ENCODE results near the gene ZNF385C. TPM values are rescaled to one million over a fixed set of nuclear protein-coding genes. Genes with fewer than 3 reads are reported as not detected.

The ZNF385C gene
- total and polyA plus RNA-seq, 2 of the 13 experiments (the other 11 are each of a cell fraction or from before 2014, with no cell fraction given), result 2.3 to 6.1 TPM

DNA sequence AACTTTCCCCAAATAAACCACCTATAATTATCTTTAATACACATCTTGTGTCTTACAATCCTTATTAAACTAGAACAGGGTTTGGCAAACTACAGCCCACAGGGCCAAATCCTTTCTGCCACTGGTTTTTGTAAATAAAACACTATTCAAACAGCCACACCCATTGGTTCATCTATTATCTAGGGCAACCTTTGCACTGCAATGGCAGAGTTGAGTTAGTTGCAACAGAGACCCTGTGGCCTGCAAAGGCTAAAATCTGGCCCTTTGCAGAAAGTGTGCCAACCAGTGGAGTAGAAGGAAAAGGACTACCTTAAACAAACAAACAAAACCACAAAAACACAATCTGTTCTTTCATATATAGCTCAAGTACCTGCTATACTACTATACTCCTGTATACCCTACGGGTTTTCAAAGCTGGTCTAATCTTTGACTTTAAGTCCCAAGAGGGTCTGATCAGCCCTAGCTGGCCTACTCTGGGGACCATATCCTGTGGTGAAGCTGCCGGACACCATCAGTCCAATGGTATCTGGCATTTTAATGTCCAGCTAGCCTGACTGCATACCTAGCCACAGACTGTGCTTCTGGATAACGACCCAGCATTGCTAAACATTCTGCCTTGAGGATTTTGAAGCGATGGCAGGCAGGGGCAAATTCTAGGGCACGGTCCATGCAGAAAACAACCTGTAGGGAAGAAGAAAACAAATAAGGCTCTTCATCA is 108.4 kb downstream of the ZNF385C start (continued):
- TF ChIP-seq, protein P1, sequence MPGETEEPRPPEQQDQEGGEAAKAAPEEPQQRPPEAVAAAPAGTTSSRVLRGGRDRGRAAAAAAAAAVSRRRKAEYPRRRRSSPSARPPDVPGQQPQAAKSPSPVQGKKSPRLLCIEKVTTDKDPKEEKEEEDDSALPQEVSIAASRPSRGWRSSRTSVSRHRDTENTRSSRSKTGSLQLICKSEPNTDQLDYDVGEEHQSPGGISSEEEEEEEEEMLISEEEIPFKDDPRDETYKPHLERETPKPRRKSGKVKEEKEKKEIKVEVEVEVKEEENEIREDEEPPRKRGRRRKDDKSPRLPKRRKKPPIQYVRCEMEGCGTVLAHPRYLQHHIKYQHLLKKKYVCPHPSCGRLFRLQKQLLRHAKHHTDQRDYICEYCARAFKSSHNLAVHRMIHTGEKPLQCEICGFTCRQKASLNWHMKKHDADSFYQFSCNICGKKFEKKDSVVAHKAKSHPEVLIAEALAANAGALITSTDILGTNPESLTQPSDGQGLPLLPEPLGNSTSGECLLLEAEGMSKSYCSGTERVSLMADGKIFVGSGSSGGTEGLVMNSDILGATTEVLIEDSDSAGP (CRISPR knock-in tag; IDR thresholded peaks at IDR 0.05; ENCODE audit: borderline replicate concordance), result no peak; the same call in 1 of the 2 replicates
- no peak for TF ChIP-seq ZNF101 (CRISPR knock-in tag; IDR thresholded peaks at IDR 0.05; ENCODE audit: borderline replicate concordance, low read depth)
- no peak for TF ChIP-seq SETDB1 (CRISPR knock-in tag; IDR thresholded peaks at IDR 0.05; ENCODE audit: borderline replicate concordance)
- peak; percentile 94 for TF ChIP-seq GATAD2A (CRISPR knock-in tag; IDR thresholded peaks at IDR 0.05)
- no peak for TF ChIP-seq MYC (CRISPR knock-in tag; IDR thresholded peaks at IDR 0.05; ENCODE audit: borderline replicate concordance)
- peak; percentile 78; the same call in 1 of the 2 replicates for TF ChIP-seq MIXL1 (CRISPR knock-in tag; IDR thresholded peaks at IDR 0.05)
- no peak for TF ChIP-seq SRSF9 (IDR thresholded peaks at IDR 0.05; ENCODE audit: borderline replicate concordance, insufficient read depth, low read depth, low read length, poor library complexity, severe bottlenecking)
- TF ChIP-seq ZNF121 (CRISPR knock-in tag; IDR thresholded peaks at IDR 0.05), result no peak
- no peak for TF ChIP-seq ZNF512 (CRISPR knock-in tag; IDR thresholded peaks at IDR 0.05)
- no peak for TF ChIP-seq STAT5B (CRISPR knock-in tag; IDR thresholded peaks at IDR 0.05)
- TF ChIP-seq ZNF841 (CRISPR knock-in tag; IDR thresholded peaks at IDR 0.05; ENCODE audit: borderline replicate concordance), result no peak
- TF ChIP-seq DRAP1 (CRISPR knock-in tag; IDR thresholded peaks at IDR 0.05), result no peak
- TF ChIP-seq HIVEP1 (CRISPR knock-in tag; IDR thresholded peaks at IDR 0.05), result no peak
- TF ChIP-seq SOX5 (CRISPR knock-in tag; IDR thresholded peaks at IDR 0.05; ENCODE audit: borderline replicate concordance), result peak; percentile 93
- TF ChIP-seq, protein P2, sequence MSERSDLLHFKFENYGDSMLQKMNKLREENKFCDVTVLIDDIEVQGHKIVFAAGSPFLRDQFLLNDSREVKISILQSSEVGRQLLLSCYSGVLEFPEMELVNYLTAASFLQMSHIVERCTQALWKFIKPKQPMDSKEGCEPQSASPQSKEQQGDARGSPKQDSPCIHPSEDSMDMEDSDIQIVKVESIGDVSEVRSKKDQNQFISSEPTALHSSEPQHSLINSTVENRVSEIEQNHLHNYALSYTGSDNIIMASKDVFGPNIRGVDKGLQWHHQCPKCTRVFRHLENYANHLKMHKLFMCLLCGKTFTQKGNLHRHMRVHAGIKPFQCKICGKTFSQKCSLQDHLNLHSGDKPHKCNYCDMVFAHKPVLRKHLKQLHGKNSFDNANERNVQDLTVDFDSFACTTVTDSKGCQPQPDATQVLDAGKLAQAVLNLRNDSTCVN (CRISPR knock-in tag; IDR thresholded peaks at IDR 0.05; ENCODE audit: borderline replicate concordance), result no peak
- no peak for TF ChIP-seq SNRNP70 (IDR thresholded peaks at IDR 0.05; ENCODE audit: low read depth, low read length)
- no peak for TF ChIP-seq SMAD1 (CRISPR knock-in tag; IDR thresholded peaks at IDR 0.05; ENCODE audit: borderline replicate concordance, low read depth)
- no peak for TF ChIP-seq ZBTB49 (CRISPR knock-in tag; IDR thresholded peaks at IDR 0.05; ENCODE audit: borderline replicate concordance)
- 0 out of 2 replicates have a peak, but pooled peaks have one; percentile 27 for TF ChIP-seq GLI4 (CRISPR knock-in tag; IDR thresholded peaks at IDR 0.05; ENCODE audit: borderline replicate concordance)
